GM12891 (cell line): ENCODE data around the gene EFNA3.

Source experiments
- POLR2A ChIP-seq: IDR thresholded peaks from 2 replicates; pipeline ENCODE4 v1.6.1; 2011; ENCODE audit warnings: low read depth, low read length, control low read depth
- POLR2AphosphoS5 ChIP-seq: IDR thresholded peaks from 2 replicates; pipeline ENCODE4 v1.6.1; 2011; ENCODE audit warnings: low read depth, low read length, control low read depth
- POU2F2 ChIP-seq: IDR thresholded peaks from 2 replicates; pipeline ENCODE4 v1.6.1; 2011; ENCODE audit warnings: low read depth, mild to moderate bottlenecking, control low read depth, low read length, moderate library complexity
- SPI1 ChIP-seq: IDR thresholded peaks from 2 replicates; pipeline ENCODE4 v1.6.1; 2011; ENCODE audit warnings: low read depth, low read length, control low read depth

- no peak for TF ChIP-seq POLR2A
- no peak for TF ChIP-seq POLR2AphosphoS5
- no peak for TF ChIP-seq POU2F2
- TF ChIP-seq SPI1, result no peak
Observed at GRCh38 chr1:155038602-155039307, 39.9 kb upstream of the EFNA3 start.
